ENCODE measurements around the gene OPTC.

OPTC gene

DNA sequence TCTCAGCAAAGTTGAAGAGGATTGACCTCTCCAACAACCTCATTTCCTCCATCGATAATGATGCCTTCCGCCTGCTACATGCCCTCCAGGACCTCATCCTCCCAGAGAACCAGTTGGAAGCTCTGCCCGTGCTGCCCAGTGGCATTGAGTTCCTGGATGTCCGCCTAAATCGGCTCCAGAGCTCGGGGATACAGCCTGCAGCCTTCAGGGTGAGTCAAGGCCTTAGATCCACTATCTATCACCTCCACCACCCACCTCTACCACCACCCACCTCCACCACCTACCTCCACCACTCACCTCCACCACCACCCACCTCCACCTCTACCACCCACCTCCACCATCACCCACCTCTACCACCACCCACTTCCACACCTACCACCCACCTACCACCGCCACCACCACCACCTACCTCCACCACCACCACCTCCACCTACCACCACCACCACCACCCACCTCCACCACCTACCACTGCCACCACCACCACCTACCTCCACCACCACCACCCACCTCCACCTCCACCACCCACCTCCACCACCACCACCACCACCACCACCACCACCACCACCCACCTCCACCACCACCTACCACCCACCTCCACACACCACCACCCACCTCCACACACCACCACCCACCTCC, 5.8 kb downstream of the OPTC start:
- TF ChIP-seq POLR2A (IDR thresholded peaks at IDR 0.05; ENCODE audit: low read depth, low read length) = no peak
- TF ChIP-seq TAF1 (IDR thresholded peaks at IDR 0.05; ENCODE audit: borderline replicate concordance, low read depth, low read length) = no peak
- no peak for TF ChIP-seq POLR2AphosphoS5 (IDR thresholded peaks at IDR 0.05; ENCODE audit: low read depth, low read length)
- FAIRE-seq = no peak
- no peak for DNase-seq (ENCODE audit: insufficient read length)

DNA sequence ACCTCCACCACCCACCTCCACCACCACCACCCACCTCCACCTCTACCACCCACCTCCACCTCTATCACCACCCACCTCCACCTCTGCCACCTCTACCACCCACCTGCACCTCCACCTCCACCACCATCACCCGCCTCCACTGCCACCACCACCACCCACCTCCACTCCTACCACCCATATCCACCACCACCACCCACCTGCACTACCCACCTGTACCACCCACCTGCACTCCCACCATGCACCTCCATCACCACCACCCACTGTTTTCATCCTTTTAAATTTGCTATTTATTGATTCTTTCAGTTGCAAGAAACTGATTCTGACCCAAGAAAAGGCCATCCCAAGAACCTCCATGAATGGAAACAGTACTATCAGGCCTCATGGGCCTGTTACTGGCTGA, 6.3 kb downstream of the OPTC start:
- no peak for TF ChIP-seq POLR2A (IDR thresholded peaks at IDR 0.05; ENCODE audit: low read depth, low read length)
- TF ChIP-seq POLR2AphosphoS5 (IDR thresholded peaks at IDR 0.05; ENCODE audit: low read depth, low read length) = no peak
- TF ChIP-seq TAF1 (IDR thresholded peaks at IDR 0.05; ENCODE audit: borderline replicate concordance, low read depth, low read length) = no peak
- no peak for FAIRE-seq
- DNase-seq (ENCODE audit: insufficient read length) = no peak

DNA sequence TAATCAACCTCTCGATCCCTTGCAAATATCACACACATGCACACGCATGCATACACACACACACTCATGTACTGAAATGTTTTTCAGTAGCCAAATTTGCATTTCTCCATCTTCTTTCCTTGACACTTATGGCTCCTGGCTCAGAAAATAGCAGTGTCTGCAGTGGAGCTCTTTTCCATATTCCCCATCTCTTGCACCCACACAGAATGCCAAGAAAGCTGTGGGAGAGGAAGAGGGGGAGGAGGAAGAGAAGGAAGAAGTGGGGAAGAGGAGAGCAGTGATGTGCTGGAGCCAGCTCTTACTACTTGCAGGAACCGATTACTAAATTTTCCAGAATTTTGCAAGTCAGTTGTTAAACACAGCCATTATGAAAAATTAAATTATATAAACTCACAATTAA, 9.9 kb downstream of the OPTC start:
- no peak for FAIRE-seq
- no peak for DNase-seq (ENCODE audit: insufficient read length)

DNA sequence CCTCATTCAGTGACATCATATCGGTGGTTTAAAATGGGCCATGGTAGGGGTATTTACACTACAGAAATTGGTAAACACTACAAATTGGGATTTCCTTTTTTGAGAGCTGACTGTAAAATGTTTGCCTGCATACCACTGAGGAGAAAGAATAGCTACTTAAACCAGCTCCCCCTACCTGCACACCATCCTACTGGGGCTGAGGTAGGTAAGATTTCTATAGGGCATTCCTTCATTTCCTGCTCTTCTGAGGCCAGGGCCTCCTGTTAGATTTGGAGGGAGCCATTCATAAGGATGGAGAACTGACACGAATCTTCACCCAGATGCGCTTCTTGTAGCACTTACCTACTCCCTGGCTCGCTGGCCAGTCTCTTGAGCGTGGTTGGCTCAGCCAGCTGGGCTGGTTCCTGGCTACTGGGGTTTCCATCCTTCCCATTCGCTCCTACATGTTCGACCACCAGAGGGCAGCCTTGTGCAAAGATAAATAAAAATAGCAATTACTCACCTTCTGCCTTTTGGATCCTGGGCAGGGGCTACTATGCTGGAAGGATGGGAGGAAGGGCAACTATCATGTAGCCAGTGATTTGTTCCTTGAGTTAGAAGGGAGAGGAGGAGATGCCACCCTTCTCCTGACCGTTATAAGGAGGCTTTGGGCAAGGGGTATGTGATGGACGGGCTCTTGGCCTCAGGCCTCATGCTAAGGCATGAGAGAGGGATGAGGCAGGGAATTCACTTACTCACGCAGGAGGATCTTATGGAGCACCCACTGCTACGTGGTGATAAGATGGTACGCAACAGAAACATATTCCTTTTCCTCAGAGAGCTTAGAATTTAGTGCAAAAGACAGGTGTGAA, 10.7 kb downstream of the OPTC start:
- TF ChIP-seq POLR2A (IDR thresholded peaks at IDR 0.05; ENCODE audit: low read depth, low read length) (no peak), TAF1 (IDR thresholded peaks at IDR 0.05; ENCODE audit: borderline replicate concordance, low read depth, low read length) (no peak), POLR2AphosphoS5 (IDR thresholded peaks at IDR 0.05; ENCODE audit: low read depth, low read length) (no peak)
- peak; percentile 64 for DNase-seq (ENCODE audit: insufficient read length)
- FAIRE-seq = peak; percentile 53

More for the DNA sequence above, 9.9 kb downstream of the OPTC start:
- TF ChIP-seq POLR2A (IDR thresholded peaks at IDR 0.05; ENCODE audit: low read depth, low read length) (no peak), POLR2AphosphoS5 (IDR thresholded peaks at IDR 0.05; ENCODE audit: low read depth, low read length) (no peak), TAF1 (IDR thresholded peaks at IDR 0.05; ENCODE audit: borderline replicate concordance, low read depth, low read length) (no peak)

DNA sequence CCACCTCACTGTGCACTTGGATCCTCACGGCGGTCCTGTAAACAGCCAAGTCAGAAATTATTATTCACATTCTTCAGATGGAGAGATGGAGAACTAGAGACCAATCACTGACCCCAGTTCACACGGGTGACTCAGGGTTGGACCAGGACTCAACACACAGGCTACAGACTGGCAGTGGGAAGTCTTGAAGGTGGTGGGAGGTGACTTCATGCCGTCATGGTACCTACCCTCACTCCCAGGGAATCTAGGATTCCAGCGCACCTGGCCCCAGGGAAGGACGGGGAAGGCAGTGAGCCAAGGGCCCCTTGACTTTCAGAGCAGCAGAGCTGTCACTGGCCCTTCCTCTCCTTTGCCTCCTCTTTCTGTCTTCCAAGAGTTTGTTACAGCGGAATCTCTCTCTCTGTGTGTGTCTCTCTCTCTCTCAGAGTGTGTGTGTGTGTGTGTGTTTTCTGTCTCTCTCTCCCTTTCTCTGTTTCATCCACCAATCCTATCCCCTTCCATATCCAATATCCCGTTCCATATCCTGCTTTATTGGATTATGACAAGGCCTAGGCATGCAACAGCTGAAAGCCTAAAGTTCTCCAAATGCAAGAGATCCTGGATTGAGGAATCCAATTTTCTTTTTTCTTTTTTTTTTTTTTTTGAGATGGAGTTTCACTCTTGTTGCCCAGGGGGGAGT, 11.7 kb downstream of the OPTC start:
- no peak for FAIRE-seq
- TF ChIP-seq POLR2A (IDR thresholded peaks at IDR 0.05; ENCODE audit: low read depth, low read length) (no peak), POLR2AphosphoS5 (IDR thresholded peaks at IDR 0.05; ENCODE audit: low read depth, low read length) (no peak), TAF1 (IDR thresholded peaks at IDR 0.05; ENCODE audit: borderline replicate concordance, low read depth, low read length) (no peak)

DNA sequence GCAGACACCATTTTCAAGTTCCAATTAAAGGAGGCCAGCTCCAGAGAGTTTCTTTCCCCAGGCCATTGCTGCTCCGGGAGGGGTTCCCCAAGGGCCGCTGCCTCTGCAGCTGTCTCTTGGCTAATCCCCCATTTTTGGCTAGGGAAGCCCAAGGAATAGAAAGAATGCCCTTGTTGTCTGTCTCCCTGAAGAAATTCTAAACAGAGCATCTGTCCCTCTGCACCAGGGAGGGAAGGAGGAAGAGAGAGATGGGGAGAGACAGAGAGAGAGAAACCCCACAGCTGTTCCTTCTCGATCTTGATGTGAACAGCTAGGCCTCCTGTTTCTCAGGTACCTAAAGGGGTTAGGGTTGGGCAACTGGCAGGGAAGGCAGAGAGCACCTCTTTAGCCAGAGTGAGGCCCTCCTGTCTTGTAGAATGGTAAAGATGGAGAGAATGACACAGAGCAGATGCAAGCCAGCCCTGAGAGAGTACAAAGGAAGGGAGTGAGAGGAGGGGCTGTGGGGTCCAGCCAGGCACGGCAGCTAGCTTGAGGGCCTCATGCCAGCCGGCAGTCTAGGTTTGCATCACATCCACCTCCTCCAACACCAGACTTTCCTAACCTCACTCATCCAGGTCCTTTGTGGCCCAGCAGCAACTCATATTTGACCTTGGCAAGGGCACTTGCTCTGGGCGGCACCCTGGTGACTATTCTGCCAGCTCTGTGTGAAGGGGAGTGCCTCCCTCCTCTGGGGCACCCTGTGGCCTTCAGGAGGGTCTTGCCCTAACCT, 13.1 kb downstream of the OPTC start:
- DNase-seq (ENCODE audit: insufficient read length) (no peak), FAIRE-seq (no peak)
- TF ChIP-seq POLR2A (IDR thresholded peaks at IDR 0.05; ENCODE audit: low read depth, low read length) (no peak), POLR2AphosphoS5 (IDR thresholded peaks at IDR 0.05; ENCODE audit: low read depth, low read length) (no peak), TAF1 (IDR thresholded peaks at IDR 0.05; ENCODE audit: borderline replicate concordance, low read depth, low read length) (no peak)

More for the DNA sequence above, 11.7 kb downstream of the OPTC start:
- no peak for DNase-seq (ENCODE audit: insufficient read length)

DNA sequence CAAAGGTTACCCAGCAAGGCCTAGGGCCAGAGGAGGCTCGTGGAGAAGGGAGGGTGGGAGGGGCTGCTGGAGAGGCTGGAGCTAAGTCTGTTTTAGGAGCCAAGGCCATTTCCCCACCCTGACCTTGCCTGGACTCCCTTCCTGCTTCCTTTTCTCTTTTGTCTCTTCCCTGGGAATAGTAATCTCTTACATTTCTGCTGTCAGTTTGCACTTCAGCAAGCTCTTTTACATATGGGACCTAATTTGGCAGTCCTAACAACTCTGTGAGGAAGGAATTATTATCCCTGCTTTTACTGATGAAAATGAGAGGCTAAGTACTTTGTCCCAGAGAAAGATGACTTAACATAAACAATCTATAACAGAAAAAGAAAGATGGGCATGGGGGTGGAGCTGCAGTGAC, 13.8 kb downstream of the OPTC start:
- DNase-seq (ENCODE audit: insufficient read length) (no peak), FAIRE-seq (no peak)
- TF ChIP-seq TAF1 (IDR thresholded peaks at IDR 0.05; ENCODE audit: borderline replicate concordance, low read depth, low read length) = no peak

DNA sequence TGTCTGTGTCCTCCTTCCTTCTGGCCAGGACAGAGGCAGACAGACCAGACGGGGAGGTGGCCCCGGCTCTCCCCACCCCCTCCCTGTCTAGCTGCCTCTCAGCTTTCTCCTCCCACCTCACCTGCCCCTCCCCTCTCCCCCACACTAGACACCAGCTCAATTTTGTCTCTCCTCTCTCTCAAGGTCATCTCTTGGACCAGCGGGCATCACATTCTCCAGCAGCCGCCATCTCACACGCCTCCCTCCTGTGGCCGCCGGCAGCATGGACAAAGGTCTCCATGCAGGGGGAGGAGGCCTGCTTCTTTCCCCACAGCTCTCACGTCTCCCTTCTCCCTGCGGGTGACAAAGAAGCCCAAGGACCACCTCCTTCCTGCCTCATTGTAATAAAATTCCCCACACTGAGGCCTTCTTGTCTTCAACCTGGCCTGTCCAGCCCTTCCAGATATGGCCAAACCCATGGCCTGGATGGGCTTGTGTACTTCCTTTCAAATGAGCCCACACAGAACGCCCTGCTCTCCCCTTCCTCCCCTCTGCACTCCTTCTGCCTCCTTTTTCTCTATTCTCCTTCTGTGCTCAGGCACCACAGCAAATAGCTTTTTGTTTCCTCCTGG, 14.6 kb downstream of the OPTC start:
- no peak for TF ChIP-seq POLR2AphosphoS5 (IDR thresholded peaks at IDR 0.05; ENCODE audit: low read depth, low read length)
- TF ChIP-seq POLR2A (IDR thresholded peaks at IDR 0.05; ENCODE audit: low read depth, low read length) = no peak
- TF ChIP-seq TAF1 (IDR thresholded peaks at IDR 0.05; ENCODE audit: borderline replicate concordance, low read depth, low read length) = no peak
- FAIRE-seq (no peak), DNase-seq (ENCODE audit: insufficient read length) (no peak)

DNA sequence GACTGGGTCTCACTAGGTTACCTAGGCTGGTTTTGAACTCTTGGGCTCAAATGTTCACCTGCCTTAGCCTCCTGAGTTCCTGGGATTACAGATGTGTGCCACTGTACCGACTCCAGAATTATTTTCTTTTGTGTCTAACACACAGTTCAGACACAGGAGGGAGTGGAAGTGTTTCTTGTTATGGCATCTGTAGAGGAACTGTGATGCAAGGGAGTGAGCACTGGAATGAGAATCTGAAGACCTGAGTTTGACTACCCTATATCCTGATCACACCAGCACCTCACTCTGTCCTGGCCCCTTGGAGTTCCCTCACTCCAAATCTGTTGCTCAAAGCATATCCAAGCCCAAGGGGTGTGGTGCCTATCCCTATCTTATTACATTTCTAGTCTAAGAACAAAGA, 15.2 kb downstream of the OPTC start:
- TF ChIP-seq TAF1 (IDR thresholded peaks at IDR 0.05; ENCODE audit: borderline replicate concordance, low read depth, low read length) = no peak
- no peak for TF ChIP-seq POLR2AphosphoS5 (IDR thresholded peaks at IDR 0.05; ENCODE audit: low read depth, low read length)
- no peak for TF ChIP-seq POLR2A (IDR thresholded peaks at IDR 0.05; ENCODE audit: low read depth, low read length)
- FAIRE-seq (no peak), DNase-seq (ENCODE audit: insufficient read length) (no peak)

DNA sequence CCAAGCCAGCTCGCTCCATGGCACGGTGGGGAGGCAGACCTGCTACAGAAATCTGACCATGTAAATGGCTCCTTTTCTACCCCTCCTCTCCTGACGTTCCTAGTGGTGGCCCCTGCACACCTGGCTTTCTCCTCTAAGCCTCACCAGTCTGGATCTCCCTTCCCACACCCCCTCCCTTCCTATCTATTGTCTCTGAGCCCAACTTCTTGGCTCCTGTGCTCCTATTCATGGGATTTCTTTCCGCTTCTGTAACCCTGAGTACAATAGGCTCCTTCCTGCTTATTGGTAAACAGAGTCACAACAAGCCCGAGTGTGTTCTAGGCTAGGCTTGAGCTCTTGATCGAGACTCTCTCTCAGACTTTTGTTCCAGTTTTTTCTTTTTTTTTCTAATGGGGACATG, 17.6 kb downstream of the OPTC start:
- DNase-seq (ENCODE audit: insufficient read length) (no peak), FAIRE-seq (no peak)
- TF ChIP-seq TAF1 (IDR thresholded peaks at IDR 0.05; ENCODE audit: borderline replicate concordance, low read depth, low read length) = no peak
- no peak for TF ChIP-seq POLR2A (IDR thresholded peaks at IDR 0.05; ENCODE audit: low read depth, low read length)
- TF ChIP-seq POLR2AphosphoS5 (IDR thresholded peaks at IDR 0.05; ENCODE audit: low read depth, low read length) = no peak

DNA sequence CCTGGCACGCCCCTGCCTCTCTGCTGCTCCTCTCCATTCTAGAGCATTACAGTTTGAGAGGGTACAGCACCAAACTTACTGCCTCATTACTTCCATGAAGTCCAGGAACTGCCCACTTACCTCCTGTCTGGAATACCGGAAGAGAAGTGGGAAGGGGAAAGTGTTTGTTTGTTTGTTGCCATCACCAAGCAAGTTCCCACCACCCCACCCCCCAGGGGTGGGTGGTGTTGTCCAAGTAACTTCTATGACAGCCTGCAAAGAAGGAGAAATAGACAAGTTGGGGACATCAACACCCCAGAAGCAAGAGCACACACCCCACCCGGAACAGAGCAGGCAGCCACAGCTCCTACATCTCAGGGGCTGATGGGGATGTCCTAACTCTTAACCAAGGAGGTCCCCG, 18.0 kb downstream of the OPTC start:
- TF ChIP-seq POLR2A (IDR thresholded peaks at IDR 0.05; ENCODE audit: low read depth, low read length) (no peak), TAF1 (IDR thresholded peaks at IDR 0.05; ENCODE audit: borderline replicate concordance, low read depth, low read length) (no peak), POLR2AphosphoS5 (IDR thresholded peaks at IDR 0.05; ENCODE audit: low read depth, low read length) (no peak)
- no peak for DNase-seq (ENCODE audit: insufficient read length)
- FAIRE-seq = no peak
